Limb (tissue), 2 donors: ENCODE data around the gene MYH6.
"Not testable (repeated sequence)": the region's sequence is repeated elsewhere in the genome, so short reads cannot be mapped to it uniquely, and the experiment has no call there.

ENCODE experiments used
- DNase-seq, 2 donors: peaks; one replicate each; pipeline ENCODE4 v3.0.0-alpha.2; 2016; ENCODE audit errors: extremely low spot score in 2 of 2

Gene MYH6

DNA sequence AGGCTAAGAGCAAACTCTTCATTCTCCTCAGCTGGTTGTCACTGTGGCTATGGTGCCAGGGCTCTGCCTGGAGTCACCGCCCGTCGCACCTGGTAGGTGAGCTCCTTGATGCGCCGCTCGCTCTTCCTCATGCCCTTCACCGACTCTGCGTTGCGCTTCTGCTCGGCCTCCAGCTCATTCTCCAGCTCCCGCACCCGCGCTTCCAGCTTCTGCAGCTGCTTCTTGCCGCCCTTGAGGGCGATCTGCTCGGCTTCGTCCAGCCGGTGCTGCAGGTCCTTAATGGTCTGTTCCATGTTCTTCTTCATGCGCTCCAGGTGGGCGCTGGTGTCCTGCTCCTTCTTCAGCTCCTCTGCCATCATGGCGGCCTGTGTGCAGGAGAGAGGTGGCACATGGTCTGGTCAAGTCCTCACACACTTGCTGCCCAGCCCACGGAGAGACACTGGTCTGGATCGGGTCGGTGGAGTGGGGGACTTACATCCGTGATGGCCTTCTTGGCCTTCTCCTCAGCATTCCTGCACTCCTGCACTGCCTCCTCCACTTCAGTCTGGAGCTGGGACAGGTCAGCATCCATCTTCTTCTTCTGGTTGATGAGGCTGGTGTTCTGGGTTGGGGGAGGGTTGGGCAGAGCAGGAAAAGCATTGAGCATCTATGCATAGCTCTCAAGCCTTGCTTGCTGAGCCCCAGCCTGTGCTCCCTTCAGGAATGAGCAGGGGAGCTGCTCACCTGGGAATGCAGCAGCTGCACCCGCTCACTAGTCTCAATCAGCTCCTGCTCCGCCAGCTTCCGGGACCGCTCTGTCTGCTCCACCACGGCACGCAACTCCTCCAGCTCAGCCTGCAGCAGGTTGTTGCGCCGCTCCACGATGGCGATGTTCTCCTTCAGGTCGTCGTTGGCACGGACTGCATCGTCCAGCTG lies 7.1 kb upstream of the MYH6 start:
- no peak for DNase-seq

DNA sequence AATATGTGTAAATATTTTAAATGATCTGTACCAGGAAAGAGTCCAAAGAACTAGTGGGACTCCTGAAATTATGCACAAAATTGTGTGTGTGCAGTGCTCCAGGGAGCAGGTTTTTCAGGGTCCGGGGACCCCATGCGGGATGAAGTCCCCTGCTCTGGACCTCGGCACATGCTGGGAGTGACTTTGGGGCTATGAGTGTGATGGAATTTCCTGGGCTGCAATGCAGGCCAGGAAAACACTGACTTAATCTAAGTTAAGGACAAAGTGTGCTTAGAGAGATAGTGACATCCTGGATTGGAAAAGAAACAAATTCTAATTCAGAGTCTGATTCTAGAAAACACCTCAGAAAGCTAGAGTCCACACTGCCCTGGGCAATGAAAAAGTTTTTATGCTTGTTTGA lies 6.2 kb upstream of the MYH6 start:
- no peak for DNase-seq

GRCh38 chr14:23413681-23414080 lies 5.6 kb upstream of the MYH6 start:
- no peak for DNase-seq

DNA sequence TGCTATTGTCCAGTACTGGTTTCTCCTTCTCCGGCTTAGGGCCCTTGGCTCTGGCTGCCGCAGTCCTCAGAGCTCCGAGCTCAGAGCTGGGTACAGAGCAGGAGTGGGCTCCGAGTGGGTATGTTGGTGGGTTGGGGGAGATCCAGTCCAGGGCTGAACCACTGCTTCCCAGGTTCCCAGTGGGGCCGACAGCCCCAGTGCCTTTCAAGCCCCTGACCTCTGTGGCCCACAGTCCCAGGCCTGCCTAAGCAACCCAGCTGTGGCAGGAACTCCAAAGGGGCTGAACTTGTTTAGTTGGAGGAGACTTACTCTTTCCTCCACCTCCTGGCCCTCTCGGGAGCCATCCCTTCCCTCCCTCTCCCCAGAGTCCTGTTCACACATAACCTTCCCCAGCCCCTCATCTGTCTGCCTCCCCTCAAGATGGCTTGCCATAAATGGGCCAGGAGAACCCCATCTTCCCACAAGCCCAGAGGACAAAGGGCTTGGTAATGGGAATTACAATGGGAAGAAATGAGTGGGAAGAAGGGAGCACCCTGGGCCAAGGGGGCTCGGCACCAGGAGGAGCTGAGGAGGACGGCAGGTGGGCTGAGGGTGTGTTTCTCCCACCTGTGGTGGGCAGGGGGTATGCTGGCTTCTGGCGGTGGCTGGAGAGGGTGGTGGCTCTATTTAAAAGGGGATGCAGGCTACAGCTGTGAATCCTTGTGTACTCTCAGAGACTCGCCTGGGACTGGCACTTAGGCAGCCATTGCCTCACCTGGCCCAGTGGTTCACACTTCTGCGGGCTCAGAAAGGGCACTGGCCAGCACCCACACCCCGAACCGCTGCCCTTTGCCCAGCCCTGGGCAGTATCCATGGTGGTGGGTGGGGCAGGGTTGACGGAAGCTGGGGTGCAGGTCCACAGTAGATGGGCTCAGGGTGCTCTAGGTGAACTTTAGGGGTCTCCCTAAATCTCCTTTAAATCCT lies 3.8 kb upstream of the MYH6 start:
- DNase-seq: no peak

DNA sequence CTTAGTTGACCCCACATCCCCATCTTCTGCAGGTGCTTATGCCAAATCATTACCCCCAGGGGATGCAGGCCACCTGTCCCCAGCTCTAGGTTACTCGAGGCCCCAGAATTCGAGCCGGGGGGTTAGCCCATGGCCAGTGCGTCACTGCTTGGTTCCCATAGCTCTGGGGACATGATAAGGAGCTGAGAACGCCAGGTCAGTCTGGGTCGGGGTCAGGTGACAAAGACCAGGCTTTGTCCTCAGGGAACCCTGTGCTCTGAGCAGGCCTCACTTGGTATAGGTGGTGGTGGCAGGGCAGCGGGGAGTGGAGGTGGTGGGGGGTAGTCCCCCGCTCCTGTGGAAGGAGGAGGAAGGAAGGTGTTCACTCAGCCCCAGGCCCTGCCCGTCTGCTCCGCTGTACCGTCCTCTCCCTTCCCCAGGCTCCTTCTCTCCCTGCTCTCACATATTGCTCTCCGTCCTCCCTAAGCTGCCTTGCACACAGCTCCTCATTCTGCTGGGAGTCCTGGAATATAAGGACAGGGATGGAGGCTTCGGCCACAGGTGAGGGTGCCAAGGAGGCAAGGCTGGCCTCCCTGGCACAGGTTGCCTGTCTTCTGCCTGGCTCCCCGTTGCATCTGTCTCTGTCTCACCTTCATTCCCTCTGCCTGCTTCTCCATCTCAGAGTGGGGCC lies 2.0 kb upstream of the MYH6 start:
- no peak for DNase-seq

DNA sequence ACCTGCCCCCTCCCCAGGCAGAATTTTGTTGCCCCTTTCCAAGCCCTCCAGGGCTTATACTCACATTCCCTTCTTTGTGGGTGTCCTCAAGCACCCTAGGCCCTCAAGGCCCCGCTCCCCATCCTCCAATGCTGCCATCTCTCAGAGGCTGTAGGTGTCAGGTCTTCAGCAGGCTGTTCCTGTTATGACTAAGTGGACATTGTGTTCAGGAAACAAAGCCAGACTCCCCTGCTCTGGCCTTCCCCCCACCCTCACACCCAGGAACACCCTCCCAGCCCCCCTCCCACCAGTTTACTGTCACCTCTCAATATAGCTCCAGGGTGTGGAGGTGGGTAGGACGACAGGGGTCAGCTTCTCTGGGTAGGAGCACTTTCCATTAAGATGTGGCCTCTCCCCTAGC lies 1.4 kb upstream of the MYH6 start:
- DNase-seq: no peak

DNA sequence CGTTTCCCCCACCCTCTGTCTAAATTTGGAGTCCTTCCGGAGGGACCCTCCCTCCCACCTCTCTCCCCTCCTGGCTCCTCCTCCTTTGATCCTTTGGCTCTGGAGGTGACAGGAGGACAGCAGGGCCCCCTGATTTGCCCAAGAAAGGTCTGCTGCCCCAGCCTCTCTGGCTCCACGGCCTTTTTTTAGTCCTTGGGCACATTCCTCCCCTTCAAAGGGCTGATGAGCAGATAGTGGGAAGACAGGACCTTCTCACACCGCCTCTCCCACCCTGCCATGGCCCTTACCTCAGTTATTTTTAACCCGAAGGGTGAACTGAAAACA lies 196 bp upstream of the MYH6 start:
- DNase-seq: no peak

- DNase-seq: no peak
These were observed 1.2 kb downstream of the MYH6 start for GRCh38 chr14:23406725-23407355.

DNA sequence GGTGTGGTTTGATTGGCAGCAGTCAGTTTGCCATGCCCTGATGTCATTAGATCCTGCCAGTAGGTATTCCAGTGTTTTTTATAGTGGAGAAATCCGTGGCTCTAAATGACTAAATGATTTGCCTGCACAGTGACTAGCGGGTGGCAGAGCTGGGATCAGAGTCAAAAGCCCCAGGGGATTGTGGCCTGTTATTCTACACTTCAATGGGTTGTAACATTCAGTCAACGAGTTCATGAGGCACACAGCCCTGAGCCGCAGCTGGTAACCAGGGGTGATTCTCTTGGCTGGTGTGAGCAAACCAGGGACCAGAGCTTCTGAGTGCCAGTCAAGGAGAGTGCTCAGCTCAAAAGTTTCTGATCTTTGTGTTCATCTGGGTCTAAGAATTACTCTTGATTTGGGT lies 1.8 kb downstream of the MYH6 start:
- no peak for DNase-seq

GRCh38 chr14:23405516-23406025 lies 2.5 kb downstream of the MYH6 start:
- DNase-seq: no peak

DNA sequence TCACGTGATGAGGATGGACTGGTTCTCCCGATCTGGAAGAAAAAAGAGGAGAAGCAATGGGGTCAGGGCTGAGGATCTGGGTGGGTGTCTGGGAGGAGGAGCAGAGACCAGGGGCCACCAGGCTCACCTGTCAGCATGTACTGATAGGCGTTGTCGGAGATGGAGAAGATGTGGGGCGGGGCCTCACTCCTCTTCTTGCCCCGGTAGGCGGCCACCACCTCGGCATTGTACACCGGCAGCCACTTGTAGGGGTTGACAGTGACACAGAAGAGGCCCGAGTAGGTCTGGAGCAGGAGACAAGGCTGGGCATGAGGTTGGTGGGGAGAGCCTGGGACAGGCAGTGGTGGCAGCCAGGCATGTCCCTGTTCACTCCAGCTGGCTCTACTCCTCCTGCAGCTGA lies 3.0 kb downstream of the MYH6 start:
- no peak for DNase-seq

DNA sequence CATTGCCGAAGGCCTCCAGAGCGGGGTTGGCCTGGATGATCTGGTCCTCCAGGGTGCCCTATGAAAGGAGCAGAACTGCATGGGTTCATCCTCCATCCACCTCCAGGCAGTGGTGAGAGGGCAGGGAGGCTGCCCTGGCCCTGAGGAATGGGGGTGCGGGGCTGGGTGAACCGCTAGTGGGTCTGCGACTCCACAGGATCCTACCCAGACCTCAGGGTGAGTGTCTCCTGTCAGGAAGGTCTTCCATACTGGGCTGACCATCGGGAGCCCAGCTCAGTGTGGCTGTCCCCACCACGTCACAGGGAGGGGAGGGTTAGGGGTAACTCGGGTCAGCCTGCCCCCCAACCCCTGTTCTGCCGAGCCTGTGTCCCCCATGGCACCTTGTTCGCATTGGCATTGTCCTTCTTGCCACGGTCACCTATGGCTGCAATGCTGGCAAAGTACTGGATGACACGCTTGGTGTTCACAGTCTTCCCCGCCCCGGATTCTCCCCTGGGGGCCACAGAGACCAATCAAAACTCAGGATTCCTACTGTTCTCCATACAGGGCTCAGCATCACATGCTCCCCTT lies 3.7 kb downstream of the MYH6 start:
- no peak for DNase-seq

DNA sequence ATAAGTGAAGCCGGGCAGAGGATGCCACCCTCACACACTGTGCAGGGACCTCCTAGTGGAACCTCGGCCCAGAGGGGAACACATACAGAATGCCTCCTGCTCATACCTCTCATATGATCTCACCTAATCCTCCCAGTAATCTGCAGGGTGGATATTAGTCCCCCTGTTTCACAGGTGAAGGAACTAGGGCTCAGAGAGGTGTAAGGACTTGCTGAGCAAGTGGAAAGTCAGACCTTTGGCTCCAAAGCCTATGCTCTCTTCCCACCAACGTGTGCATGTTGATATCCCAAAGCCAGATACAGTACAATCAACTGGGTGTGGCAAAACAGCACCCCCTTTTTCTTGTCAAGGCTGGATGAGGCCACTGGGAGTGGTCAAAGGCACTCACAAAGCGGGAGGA lies 4.2 kb downstream of the MYH6 start:
- no peak for DNase-seq

DNA sequence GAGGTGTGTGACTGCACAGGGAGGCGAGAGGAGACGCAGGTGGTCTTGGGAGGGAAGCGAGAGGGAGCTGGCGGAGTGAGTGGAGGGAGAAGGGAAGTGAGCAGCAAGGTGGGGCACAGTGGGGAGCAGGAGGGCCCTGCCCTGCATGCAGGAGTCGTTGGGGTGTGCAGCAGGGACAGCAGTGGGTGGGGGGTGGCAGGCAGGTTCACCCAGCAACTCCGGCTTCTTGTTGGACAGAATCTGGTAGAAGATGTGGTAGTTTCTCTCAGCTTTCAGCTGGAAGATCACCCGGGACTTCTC lies 5.0 kb downstream of the MYH6 start:
- no peak for DNase-seq

DNA sequence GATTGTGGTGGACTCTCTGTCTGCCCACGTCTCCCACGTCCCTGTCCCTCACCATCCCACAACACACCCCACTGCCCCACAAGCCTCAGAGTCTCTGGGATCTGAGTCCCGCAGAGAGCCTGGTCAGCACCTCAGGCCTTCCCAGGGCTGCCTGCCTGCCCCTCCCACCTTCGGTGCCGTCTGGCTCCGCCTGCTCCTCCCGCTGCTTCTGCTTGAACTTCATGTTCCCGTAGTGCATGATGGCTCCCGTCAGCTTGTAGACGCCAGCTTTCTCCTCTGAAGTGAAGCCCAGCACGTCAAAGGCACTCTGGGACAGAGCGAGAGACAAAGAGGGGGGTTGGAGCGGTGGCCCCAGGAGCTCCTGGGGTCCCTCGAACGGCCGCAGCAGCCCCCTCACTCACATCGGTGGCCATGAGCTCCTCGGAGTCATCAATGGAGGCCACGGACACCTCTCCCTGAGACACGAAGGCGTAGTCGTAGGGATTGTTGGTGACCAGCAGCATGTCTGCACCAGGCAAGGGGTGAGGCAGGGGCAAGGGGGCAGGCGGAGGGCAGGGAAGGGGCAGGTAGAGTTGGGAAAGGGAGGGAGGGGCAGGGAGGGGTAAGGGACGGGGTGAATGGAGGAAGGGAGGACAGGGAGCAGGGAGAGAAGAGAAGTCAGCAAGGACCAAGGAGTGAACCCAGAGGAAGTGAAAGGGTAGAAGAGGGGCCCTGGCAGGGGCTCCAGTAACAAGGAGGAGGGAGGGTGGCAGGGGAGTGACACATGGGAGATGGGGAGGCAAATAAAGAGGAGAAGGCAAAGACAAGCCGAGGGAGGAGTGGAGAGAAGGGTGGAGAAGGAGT lies 5.6 kb downstream of the MYH6 start:
- no peak for DNase-seq

- DNase-seq: no peak
These were observed 6.8 kb downstream of the MYH6 start for GRCh38 chr14:23401291-23401690.

DNA sequence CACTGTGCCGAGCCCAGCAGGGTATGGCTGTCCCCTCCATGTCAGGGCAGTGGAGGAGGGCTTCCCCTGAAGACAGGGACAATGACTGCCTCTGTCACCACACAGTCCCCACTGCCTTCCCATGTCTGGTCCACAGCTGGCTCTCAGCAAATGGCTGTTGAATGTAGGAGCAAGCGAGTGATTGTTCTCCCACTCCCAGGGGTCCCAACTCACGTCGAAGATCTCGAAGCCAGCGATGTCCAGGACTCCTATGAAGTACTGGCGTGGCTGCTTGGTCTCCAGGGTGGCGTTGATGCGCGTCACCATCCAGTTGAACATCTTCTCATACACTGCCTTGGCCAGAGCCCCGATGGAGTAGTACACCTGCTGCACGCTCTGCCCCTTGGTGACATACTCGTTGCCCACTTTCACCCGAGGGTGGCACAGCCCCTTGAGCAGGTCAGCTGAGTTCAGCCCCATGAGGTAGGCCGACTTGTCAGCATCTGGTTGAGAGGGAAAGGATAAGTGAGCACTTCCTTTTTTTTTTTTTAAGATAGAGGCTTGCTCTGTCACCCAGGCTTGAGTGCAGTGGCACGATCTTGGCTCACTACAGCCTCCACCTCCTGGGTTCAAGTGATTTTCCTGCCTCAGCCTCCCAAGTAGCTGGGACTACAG lies 7.5 kb downstream of the MYH6 start:
- not testable (repeated sequence) for DNase-seq

DNA sequence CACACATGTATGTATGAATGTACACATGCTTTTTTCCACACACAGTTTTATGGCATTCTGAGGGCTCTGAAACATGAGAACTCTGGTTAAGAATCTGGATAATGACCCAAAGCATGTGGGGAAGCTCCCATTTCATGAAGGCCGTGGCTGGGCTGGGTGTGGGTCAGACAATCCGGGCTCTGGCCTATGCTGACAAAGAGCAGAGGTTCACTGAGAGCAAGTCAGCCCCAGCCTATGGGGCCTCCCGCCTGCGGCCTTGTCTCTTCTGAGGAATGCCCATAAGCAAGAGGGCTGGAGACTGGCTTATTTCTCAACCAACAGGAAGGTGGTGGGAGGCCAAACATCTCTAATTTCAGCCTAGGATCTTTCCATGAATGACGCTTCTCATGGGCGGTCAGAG lies 8.5 kb downstream of the MYH6 start:
- DNase-seq: no peak

DNA sequence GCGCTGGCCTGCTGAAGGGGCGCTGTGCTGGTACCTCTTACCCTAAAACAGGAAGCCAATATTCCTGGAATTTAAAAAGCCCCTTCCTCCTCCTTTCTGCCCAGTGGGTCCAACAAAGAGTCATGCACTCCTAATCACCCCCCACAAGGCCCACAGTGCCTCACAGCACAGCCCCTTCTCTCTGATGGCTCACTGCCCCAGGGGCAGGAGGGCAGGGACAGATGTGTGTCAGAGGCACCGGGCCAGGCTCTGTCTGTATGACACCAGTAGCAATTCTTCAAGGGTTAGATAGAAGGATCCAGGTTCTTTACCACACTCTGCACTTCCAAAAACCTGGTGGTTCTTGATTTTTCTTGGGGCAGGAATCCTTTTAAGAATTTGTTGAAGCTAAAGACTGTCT lies 8.9 kb downstream of the MYH6 start:
- no peak for DNase-seq

- DNase-seq: no peak
These were observed 9.7 kb downstream of the MYH6 start for GRCh38 chr14:23398348-23398747.
